Keratinocyte (primary cell): ENCODE results near the gene UCKL1. TPM values are rescaled to one million over a fixed set of nuclear protein-coding genes. Genes with fewer than 3 reads are reported as not detected.

Experiments used
- DNase-seq: peaks from one replicate; pipeline ENCODE4 v3.0.0-alpha.2; 2011; ENCODE audit warnings: low read depth, missing footprints, low spot score
- FAIRE-seq: peaks from 2 replicates; lab custom pipeline; 2011; peaks lifted over from hg19 to GRCh38; lab: Jason Lieb, UNC
- H2AFZ ChIP-seq: 2 replicates; pipeline ENCODE4 v1.6.0; 2012; ENCODE audit warnings: low read length, control low read depth, inconsistent platforms; ENCODE audit not compliant: control insufficient read depth
- H3K27ac ChIP-seq: 2 replicates; pipeline ENCODE4 v1.5.1; 2011; ENCODE audit warnings: low read length; ENCODE audit not compliant: control insufficient read depth, insufficient read depth
- H3K27me3 ChIP-seq: 3 replicates; pipeline ENCODE4 v1.6.0; 2011; ENCODE audit warnings: low read length; ENCODE audit not compliant: control insufficient read depth, insufficient read depth; ENCODE audit errors: extremely low read depth
- H3K36me3 ChIP-seq, 2 experiments: 2 replicates in 1 of 2; 3 replicates in 1 of 2; pipeline ENCODE4 v1.5.1; 2011; ENCODE audit warnings: low read length in 2 of 2, mild to moderate bottlenecking in 1 of 2; ENCODE audit not compliant: control insufficient read depth in 2 of 2, insufficient read depth in 2 of 2; ENCODE audit errors: extremely low read depth in 1 of 2
- H3K4me1 ChIP-seq: 3 replicates; pipeline ENCODE4 v1.5.1; 2011; ENCODE audit warnings: low read length; ENCODE audit not compliant: control insufficient read depth, insufficient read depth; ENCODE audit errors: extremely low read depth
- H3K4me2 ChIP-seq: 3 replicates; pipeline ENCODE4 v1.6.0; 2011; ENCODE audit warnings: low read depth, low read length; ENCODE audit not compliant: control insufficient read depth, insufficient read depth; ENCODE audit errors: extremely low read depth
- H3K4me3 ChIP-seq, 3 experiments: fragments of 200-600 bp in 1 of 3; sonication (generic) in 1 of 3; 2 replicates in 2 of 3; 3 replicates in 1 of 3; pipeline ENCODE4 v1.5.1; 2011 to 2016; ENCODE audit warnings: low read length in 3 of 3, mild to moderate bottlenecking in 3 of 3, control low read depth in 2 of 3, inconsistent platforms in 1 of 3, low read depth in 1 of 3, mixed read lengths in 1 of 3, mixed run types in 1 of 3, moderate library complexity in 1 of 3; ENCODE audit not compliant: control insufficient read depth in 2 of 3, insufficient read depth in 2 of 3; ENCODE audit errors: extremely low read depth in 1 of 3
- H3K79me2 ChIP-seq: 2 replicates; pipeline ENCODE4 v1.6.0; 2012; ENCODE audit warnings: low read length; ENCODE audit not compliant: control insufficient read depth, insufficient read depth
- H3K9ac ChIP-seq: 3 replicates; pipeline ENCODE4 v1.6.0; 2011; ENCODE audit warnings: low read length; ENCODE audit not compliant: control insufficient read depth, insufficient read depth; ENCODE audit errors: extremely low read depth
- H3K9me1 ChIP-seq: 3 replicates; pipeline ENCODE4 v1.6.0; 2011; ENCODE audit warnings: low read length; ENCODE audit not compliant: control insufficient read depth, insufficient read depth; ENCODE audit errors: extremely low read depth
- H3K9me3 ChIP-seq: 2 replicates; pipeline ENCODE4 v1.5.1; 2012; ENCODE audit warnings: low read depth, low read length; ENCODE audit not compliant: control insufficient read depth
- H4K20me1 ChIP-seq: 3 replicates; pipeline ENCODE4 v1.6.0; 2011; ENCODE audit warnings: low read length; ENCODE audit not compliant: control insufficient read depth, insufficient read depth; ENCODE audit errors: extremely low read depth
- EZH2 ChIP-seq: IDR thresholded peaks from one replicate; pipeline ENCODE4 v1.6.1; 2012; ENCODE audit warnings: inconsistent platforms, mild to moderate bottlenecking, low read length, moderate library complexity
- dilution Hi-C: fragments of 300-500 bp; cut with MboI; formaldehyde crosslinking; loops from one replicate; pipeline ENCODE4 v1.7.0; 2020; ENCODE audit warnings: low sequenced_read_pairs; ENCODE audit not compliant: extremely low pct_ligation_motif_present
- polyA plus RNA-seq, 5 experiments: library from polyadenylated mRNA; depleted of rRNA in 3 of 5; stranded (reverse) in 3 of 5; stranded (forward) in 1 of 5; unstranded in 1 of 5; fragments of >200 nt; gene quantifications; 1 replicate in 1 of 5; 2 replicates in 3 of 5; 3 replicates in 1 of 5; pipeline versions ENCODE4 v1.2.1 to v1.2.3, GENCODE V29; 2011 to 2012; ENCODE audit warnings: missing spikeins in 2 of 5, low read depth in 1 of 5, low replicate concordance in 1 of 5
- TF ChIP-seq, protein P1 (sequence below), 3 experiments: IDR thresholded peaks in 1 of 3; conservative IDR thresholded peaks in 1 of 3; optimal IDR thresholded peaks in 1 of 3; 2 replicates in 2 of 3; 3 replicates in 1 of 3; pipeline versions ENCODE3 to v1.5.1; 2011; ENCODE audit warnings: low read length in 3 of 3, mild to moderate bottlenecking in 3 of 3, moderate library complexity in 2 of 3, control low read depth in 1 of 3, inconsistent platforms in 1 of 3; ENCODE audit not compliant: insufficient read depth in 2 of 3; ENCODE audit errors: extremely low read depth in 1 of 3

The UCKL1 gene
- polyA plus RNA-seq, 1 donor (not counting 4 experiments of a cell fraction or from before 2014, with no cell fraction given): 24.1 TPM

DNA sequence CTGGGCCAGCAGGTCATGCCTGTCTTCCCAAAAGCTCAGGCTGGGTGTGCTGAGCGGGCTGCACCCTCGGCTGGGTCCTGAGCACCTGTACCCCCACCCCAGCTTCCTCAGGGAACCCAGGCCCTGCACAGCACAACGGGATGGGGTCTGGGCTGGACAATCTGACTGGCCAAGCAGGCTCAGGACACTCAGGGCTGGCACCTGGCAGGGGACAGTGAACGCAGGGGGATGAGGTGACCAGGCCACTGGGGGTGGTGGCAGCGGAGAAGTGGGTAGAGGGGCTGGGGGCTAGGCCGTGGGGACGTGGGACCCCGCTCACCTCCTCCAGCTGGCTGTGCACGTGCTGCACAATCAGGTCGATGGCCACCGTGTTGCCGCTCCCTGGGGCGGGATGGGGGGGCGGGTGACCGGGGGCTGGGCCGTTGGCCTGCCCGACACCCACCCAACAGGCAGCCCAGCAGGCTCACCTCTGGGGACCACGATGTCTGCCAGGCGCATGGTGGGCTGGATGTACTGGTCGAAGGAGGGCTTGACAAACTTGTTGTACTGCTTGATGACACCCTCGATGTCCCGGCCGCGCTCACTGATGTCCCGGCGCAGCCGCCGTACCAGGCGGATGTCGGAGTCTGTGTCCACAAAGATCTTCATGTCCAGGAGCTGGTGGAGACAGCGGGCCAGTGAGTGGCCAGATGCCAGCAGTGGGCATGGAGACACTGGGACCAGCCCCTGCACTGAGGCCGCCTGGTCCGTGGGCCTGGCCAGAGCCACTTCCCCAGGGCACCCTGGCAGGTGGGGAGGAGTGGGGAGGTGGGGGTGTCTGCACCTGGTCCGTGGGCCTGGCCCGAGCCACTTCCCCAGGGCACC lies 11.9 kb downstream of the UCKL1 start:
- Histone ChIP-seq H3K9me1 (peaks cover 3% of the 10 kb centered on the region), H3K4me3 (no peak overlapping the region), H3K4me2 (no peak overlapping the region), H3K4me1 (peaks cover 31% of the 10 kb centered on the region), H3K27me3 (no peaks in the 10 kb centered on the region), H3K79me2 (peaks cover 36% of the 10 kb centered on the region), H3K9ac (no peak overlapping the region), H3K36me3 (peaks cover 23 to 32% of the 10 kb centered on the region in 2 experiments), H3K9me3 (no peaks in the 10 kb centered on the region), H4K20me1 (peaks cover 25% of the 10 kb centered on the region), H2AFZ (no peak overlapping the region), H3K27ac (no peak overlapping the region)
- no peak for DNase-seq
- FAIRE-seq: no peak
- TF ChIP-seq, protein P1, sequence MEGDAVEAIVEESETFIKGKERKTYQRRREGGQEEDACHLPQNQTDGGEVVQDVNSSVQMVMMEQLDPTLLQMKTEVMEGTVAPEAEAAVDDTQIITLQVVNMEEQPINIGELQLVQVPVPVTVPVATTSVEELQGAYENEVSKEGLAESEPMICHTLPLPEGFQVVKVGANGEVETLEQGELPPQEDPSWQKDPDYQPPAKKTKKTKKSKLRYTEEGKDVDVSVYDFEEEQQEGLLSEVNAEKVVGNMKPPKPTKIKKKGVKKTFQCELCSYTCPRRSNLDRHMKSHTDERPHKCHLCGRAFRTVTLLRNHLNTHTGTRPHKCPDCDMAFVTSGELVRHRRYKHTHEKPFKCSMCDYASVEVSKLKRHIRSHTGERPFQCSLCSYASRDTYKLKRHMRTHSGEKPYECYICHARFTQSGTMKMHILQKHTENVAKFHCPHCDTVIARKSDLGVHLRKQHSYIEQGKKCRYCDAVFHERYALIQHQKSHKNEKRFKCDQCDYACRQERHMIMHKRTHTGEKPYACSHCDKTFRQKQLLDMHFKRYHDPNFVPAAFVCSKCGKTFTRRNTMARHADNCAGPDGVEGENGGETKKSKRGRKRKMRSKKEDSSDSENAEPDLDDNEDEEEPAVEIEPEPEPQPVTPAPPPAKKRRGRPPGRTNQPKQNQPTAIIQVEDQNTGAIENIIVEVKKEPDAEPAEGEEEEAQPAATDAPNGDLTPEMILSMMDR (optimal IDR thresholded peaks at IDR 0.05 in 1 of 3, IDR thresholded peaks at IDR 0.05 in 1 of 3, conservative IDR thresholded peaks at IDR 0.05 in 1 of 3; ENCODE audit: extremely low read depth in 1 of 3, insufficient read depth in 2 of 3, low read length in 3 of 3): no peak
- no peak for TF ChIP-seq EZH2
- dilution Hi-C loops: no loop called here

DNA sequence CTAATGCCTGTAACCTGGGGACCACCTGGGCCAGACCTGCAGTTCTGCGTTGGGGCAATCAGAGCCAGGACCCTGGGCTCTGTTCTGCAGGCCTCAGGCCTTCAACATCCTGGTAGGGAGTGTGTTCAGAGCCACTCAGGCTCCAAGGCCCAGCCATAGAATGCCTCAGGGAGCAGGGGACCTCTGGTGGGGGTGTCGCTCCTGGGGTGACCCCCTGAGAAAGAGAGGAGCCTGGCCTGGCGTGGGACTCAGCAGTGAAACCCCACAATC lies 12.5 kb downstream of the UCKL1 start:
- no peaks in the 10 kb centered on the region for H3K9me3 ChIP-seq
- no peak for FAIRE-seq
- no peak overlapping the region for H3K27ac ChIP-seq
- no peak for DNase-seq
- TF ChIP-seq, protein P1 (optimal IDR thresholded peaks at IDR 0.05 in 1 of 3, IDR thresholded peaks at IDR 0.05 in 1 of 3, conservative IDR thresholded peaks at IDR 0.05 in 1 of 3; ENCODE audit: extremely low read depth in 1 of 3, insufficient read depth in 2 of 3, low read length in 3 of 3): no peak
- no peak for TF ChIP-seq EZH2
- no peaks in the 10 kb centered on the region for H3K27me3 ChIP-seq
- H3K36me3 ChIP-seq: peaks cover 23 to 32% of the 10 kb centered on the region in 2 experiments
- no peak overlapping the region for H3K9ac ChIP-seq
- H3K4me1 ChIP-seq: peaks cover 25% of the 10 kb centered on the region
- H3K4me3 ChIP-seq: no peak overlapping the region
- no peak overlapping the region for H2AFZ ChIP-seq
- H3K9me1 ChIP-seq: peaks cover 2% of the 10 kb centered on the region
- H4K20me1 ChIP-seq: peaks cover 19% of the 10 kb centered on the region
- dilution Hi-C loops: no loop called here
- H3K4me2 ChIP-seq: no peak overlapping the region
- H3K79me2 ChIP-seq: peaks cover 33% of the 10 kb centered on the region
